HEK293 (cell line): ENCODE results near the gene ZNF467.

ENCODE experiments used
- CTCF ChIA-PET: fragments of 350-600 bp; formaldehyde crosslinking; extraction: SDS; loops from one replicate; lab custom pipeline; 2021; ENCODE audit warnings: antibody characterized with exemption; lab: Yijun Ruan, JAX
- POLR2A ChIA-PET: fragments of 300-600 bp; formaldehyde crosslinking; extraction: SDS; loops from one replicate; lab custom pipeline; 2020; ENCODE audit warnings: antibody characterized with exemption, inconsistent platforms; lab: Yijun Ruan, JAX
- H3K27ac ChIP-seq: fragments of 200-500 bp; sonication (Bioruptor generic); 2 replicates; pipeline ENCODE4 v1.5.1; 2014; ENCODE audit warnings: low read depth, low read length, control low read depth, inconsistent platforms; ENCODE audit errors: extremely low read depth
- H3K36me3 ChIP-seq, 2 experiments: fragments of 200-500 bp in 1 of 2; sonication (Bioruptor generic) in 1 of 2; 1 replicate in 1 of 2; 2 replicates in 1 of 2; pipeline ENCODE4 v1.5.1; 2014 to 2017; ENCODE audit warnings: inconsistent platforms in 2 of 2, low read length in 2 of 2; ENCODE audit not compliant: control insufficient read depth in 2 of 2, insufficient read depth in 1 of 2
- H3K4me1 ChIP-seq: fragments of 200-500 bp; sonication (Bioruptor generic); 2 replicates; pipeline ENCODE4 v1.5.1; 2014; ENCODE audit warnings: mild to moderate bottlenecking, low read length, inconsistent platforms; ENCODE audit not compliant: control insufficient read depth, insufficient read depth
- H3K4me3 ChIP-seq: 2 replicates; pipeline ENCODE4 v1.5.1; 2011; ENCODE audit warnings: low read depth, mild to moderate bottlenecking, control low read depth, low read length, moderate library complexity
- H3K9me3 ChIP-seq: fragments of 200-500 bp; sonication (Bioruptor generic); 2 replicates; pipeline ENCODE4 v1.5.1; 2014; ENCODE audit warnings: low read depth, low read length, inconsistent platforms; ENCODE audit not compliant: control insufficient read depth, insufficient read depth
- GLIS2 ChIP-seq: fragments of 450-650 bp; formaldehyde crosslinking; IDR thresholded peaks from 2 replicates; pipeline ENCODE4 v1.5.1; 2016; ENCODE audit warnings: missing biosample characterization, missing genetic modification characterization
- HOXC10 ChIP-seq: sonication (generic); formaldehyde crosslinking; IDR thresholded peaks from 2 replicates; pipeline ENCODE4 v1.8.1; 2023; ENCODE audit warnings: mild to moderate bottlenecking, missing genetic modification reagents
- ZBTB21 ChIP-seq: fragments of 450-650 bp; formaldehyde crosslinking; IDR thresholded peaks from 2 replicates; pipeline ENCODE4 v1.5.1; 2017; ENCODE audit warnings: missing biosample characterization, missing genetic modification characterization
- ZEB2 ChIP-seq: fragments of 450-650 bp; formaldehyde crosslinking; IDR thresholded peaks from 2 replicates; pipeline ENCODE4 v1.5.1; 2016; ENCODE audit warnings: missing biosample characterization, missing genetic modification characterization
- ZFP41 ChIP-seq: fragments of 450-650 bp; formaldehyde crosslinking; IDR thresholded peaks from 2 replicates; pipeline ENCODE4 v1.5.1; 2016; ENCODE audit warnings: missing biosample characterization, missing genetic modification characterization, borderline replicate concordance
- ZIC2 ChIP-seq: fragments of 450-650 bp; formaldehyde crosslinking; IDR thresholded peaks from 2 replicates; pipeline ENCODE4 v1.5.1; 2016; ENCODE audit warnings: missing biosample characterization, missing genetic modification characterization
- ZNF146 ChIP-seq: fragments of 450-650 bp; formaldehyde crosslinking; IDR thresholded peaks from 2 replicates; pipeline ENCODE4 v1.5.1; 2016; ENCODE audit warnings: missing biosample characterization, missing genetic modification characterization
- ZNF211 ChIP-seq: fragments of 450-650 bp; formaldehyde crosslinking; IDR thresholded peaks from 2 replicates; pipeline ENCODE4 v1.5.1; 2016; ENCODE audit warnings: low read depth, missing biosample characterization, missing genetic modification characterization
- ZNF266 ChIP-seq: fragments of 450-650 bp; formaldehyde crosslinking; IDR thresholded peaks from 2 replicates; pipeline ENCODE4 v1.5.1; 2016; ENCODE audit warnings: missing biosample characterization, missing genetic modification characterization, low read depth
- ZNF292 ChIP-seq: fragments of 450-650 bp; formaldehyde crosslinking; IDR thresholded peaks from 2 replicates; pipeline ENCODE4 v1.5.1; 2016; ENCODE audit warnings: low read depth, missing biosample characterization, missing genetic modification characterization, borderline replicate concordance
- ZNF530 ChIP-seq: fragments of 450-650 bp; formaldehyde crosslinking; IDR thresholded peaks from 2 replicates; pipeline ENCODE4 v1.5.1; 2016; ENCODE audit warnings: low read depth, missing biosample characterization, missing genetic modification characterization
- ZNF629 ChIP-seq: fragments of 450-650 bp; formaldehyde crosslinking; IDR thresholded peaks from 2 replicates; pipeline ENCODE4 v1.5.1; 2017; ENCODE audit warnings: missing biosample characterization, missing genetic modification characterization
- ZNF701 ChIP-seq: fragments of 450-650 bp; formaldehyde crosslinking; IDR thresholded peaks from 2 replicates; pipeline ENCODE4 v1.5.1; 2016; ENCODE audit warnings: missing biosample characterization, missing genetic modification characterization
- ZNF776 ChIP-seq: fragments of 450-650 bp; formaldehyde crosslinking; IDR thresholded peaks from 2 replicates; pipeline ENCODE4 v1.5.0; 2017; ENCODE audit warnings: missing biosample characterization, missing genetic modification characterization, borderline replicate concordance
- ZSCAN16 ChIP-seq: fragments of 450-650 bp; formaldehyde crosslinking; IDR thresholded peaks from 2 replicates; pipeline ENCODE4 v1.5.1; 2016; ENCODE audit warnings: missing biosample characterization, missing genetic modification characterization
- TF ChIP-seq, protein P1 (sequence below): fragments of 450-650 bp; formaldehyde crosslinking; IDR thresholded peaks from 2 replicates; pipeline ENCODE4 v1.5.1; 2017; ENCODE audit warnings: missing biosample characterization, missing genetic modification characterization
- TF ChIP-seq, protein P2 (sequence below): fragments of 450-650 bp; formaldehyde crosslinking; IDR thresholded peaks from 2 replicates; pipeline ENCODE4 v1.5.1; 2016; ENCODE audit warnings: missing biosample characterization, missing genetic modification characterization

The ZNF467 gene

DNA sequence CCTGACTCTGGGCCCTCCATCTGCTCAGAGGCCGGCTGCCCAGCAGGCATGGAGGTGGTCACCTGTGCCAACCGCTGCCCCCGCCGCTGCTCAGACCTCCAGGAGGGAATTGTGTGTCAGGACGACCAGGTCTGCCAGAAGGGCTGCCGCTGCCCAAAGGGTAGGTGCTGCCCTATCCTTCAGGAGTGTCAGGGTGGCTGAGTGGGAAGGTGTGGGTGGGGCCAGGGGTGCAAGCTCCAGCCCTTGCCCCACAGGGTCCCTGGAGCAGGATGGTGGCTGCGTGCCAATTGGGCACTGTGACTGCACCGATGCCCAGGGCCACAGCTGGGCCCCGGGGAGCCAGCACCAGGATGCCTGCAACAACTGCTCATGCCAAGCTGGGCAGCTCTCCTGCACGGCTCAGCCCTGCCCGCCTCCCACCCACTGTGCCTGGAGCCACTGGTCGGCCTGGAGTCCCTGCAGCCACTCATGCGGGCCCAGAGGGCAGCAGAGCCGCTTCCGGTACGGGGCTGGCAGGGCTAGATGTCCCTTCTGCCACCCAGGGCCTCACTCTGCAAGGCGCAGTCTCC is 47.3 kb upstream of the ZNF467 start:
- no peak overlapping the region for H3K4me3 ChIP-seq
- H3K4me1 ChIP-seq = no peaks in the 10 kb centered on the region
- no peak overlapping the region for H3K27ac ChIP-seq
- CTCF ChIA-PET = interaction anchor here (0.7 to 1.3 kb wide), 2 partner anchors 13 to 35 kb away, joined by 4 to 5 read pairs; no protein-coding TSS in a partner anchor
- POLR2A ChIA-PET = no interaction called here
- H3K36me3 ChIP-seq = no peaks in the 10 kb centered on the region
- H3K9me3 ChIP-seq = no peaks in the 10 kb centered on the region
- TF ChIP-seq ZIC2 (tag by site-specific recombination) (peak; percentile 8; the same call in 1 of the 2 replicates), ZFP41 (no peak), ZEB2 (no peak), ZNF701 (tag by site-specific recombination) (no peak), ZNF292 (tag by site-specific recombination) (no peak), HOXC10 (CRISPR knock-in tag) (no peak), ZSCAN16 (tag by site-specific recombination) (no peak), ZNF629 (tag by site-specific recombination) (no peak)
- TF ChIP-seq, protein P1, sequence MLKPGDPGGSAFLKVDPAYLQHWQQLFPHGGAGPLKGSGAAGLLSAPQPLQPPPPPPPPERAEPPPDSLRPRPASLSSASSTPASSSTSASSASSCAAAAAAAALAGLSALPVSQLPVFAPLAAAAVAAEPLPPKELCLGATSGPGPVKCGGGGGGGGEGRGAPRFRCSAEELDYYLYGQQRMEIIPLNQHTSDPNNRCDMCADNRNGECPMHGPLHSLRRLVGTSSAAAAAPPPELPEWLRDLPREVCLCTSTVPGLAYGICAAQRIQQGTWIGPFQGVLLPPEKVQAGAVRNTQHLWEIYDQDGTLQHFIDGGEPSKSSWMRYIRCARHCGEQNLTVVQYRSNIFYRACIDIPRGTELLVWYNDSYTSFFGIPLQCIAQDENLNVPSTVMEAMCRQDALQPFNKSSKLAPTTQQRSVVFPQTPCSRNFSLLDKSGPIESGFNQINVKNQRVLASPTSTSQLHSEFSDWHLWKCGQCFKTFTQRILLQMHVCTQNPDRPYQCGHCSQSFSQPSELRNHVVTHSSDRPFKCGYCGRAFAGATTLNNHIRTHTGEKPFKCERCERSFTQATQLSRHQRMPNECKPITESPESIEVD (tag by site-specific recombination) = no peak
- TF ChIP-seq, protein P2, sequence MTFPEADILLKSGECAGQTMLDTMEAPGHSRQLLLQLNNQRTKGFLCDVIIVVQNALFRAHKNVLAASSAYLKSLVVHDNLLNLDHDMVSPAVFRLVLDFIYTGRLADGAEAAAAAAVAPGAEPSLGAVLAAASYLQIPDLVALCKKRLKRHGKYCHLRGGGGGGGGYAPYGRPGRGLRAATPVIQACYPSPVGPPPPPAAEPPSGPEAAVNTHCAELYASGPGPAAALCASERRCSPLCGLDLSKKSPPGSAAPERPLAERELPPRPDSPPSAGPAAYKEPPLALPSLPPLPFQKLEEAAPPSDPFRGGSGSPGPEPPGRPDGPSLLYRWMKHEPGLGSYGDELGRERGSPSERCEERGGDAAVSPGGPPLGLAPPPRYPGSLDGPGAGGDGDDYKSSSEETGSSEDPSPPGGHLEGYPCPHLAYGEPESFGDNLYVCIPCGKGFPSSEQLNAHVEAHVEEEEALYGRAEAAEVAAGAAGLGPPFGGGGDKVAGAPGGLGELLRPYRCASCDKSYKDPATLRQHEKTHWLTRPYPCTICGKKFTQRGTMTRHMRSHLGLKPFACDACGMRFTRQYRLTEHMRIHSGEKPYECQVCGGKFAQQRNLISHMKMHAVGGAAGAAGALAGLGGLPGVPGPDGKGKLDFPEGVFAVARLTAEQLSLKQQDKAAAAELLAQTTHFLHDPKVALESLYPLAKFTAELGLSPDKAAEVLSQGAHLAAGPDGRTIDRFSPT = peak; percentile 14; the same call in 1 of the 2 replicates
- TF ChIP-seq, all 188 proteins: peak for 2

DNA sequence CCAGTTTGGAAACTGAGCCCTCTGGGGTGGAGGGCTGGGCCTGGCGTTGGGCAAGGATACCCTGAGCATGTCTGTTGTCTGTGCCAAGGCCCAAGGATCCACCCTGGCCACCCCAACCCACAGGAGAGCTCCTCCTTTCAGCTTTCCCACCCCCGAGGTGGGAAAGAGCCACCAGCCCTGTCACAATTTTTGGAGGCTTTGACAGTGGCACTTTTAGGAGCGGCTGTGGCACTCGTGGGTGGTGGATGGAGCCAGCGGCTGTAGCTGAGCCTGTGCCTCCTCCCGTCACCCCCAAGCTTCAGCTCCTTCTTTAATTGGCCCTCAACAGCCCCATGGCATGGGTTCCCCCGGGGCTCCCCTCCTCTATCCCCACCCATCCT is 46.6 kb upstream of the ZNF467 start:
- POLR2A ChIA-PET = no interaction called here
- H3K9me3 ChIP-seq = no peaks in the 10 kb centered on the region
- H3K27ac ChIP-seq = no peak overlapping the region
- H3K4me3 ChIP-seq = no peak overlapping the region
- no peaks in the 10 kb centered on the region for H3K36me3 ChIP-seq
- TF ChIP-seq ZNF211 (tag by site-specific recombination) = no peak
- TF ChIP-seq ZNF266 = no peak
- no peak for TF ChIP-seq ZNF776 (tag by site-specific recombination)
- no peak for TF ChIP-seq ZNF530 (tag by site-specific recombination)
- TF ChIP-seq ZNF146 (tag by site-specific recombination) = no peak
- TF ChIP-seq, all 188 proteins: peak for 0
- H3K4me1 ChIP-seq = no peaks in the 10 kb centered on the region
- CTCF ChIA-PET = interaction anchor here (0.5 to 0.7 kb wide), 2 partner anchors 34 to 66 kb away, joined by 3 to 4 read pairs; no protein-coding TSS in a partner anchor

DNA sequence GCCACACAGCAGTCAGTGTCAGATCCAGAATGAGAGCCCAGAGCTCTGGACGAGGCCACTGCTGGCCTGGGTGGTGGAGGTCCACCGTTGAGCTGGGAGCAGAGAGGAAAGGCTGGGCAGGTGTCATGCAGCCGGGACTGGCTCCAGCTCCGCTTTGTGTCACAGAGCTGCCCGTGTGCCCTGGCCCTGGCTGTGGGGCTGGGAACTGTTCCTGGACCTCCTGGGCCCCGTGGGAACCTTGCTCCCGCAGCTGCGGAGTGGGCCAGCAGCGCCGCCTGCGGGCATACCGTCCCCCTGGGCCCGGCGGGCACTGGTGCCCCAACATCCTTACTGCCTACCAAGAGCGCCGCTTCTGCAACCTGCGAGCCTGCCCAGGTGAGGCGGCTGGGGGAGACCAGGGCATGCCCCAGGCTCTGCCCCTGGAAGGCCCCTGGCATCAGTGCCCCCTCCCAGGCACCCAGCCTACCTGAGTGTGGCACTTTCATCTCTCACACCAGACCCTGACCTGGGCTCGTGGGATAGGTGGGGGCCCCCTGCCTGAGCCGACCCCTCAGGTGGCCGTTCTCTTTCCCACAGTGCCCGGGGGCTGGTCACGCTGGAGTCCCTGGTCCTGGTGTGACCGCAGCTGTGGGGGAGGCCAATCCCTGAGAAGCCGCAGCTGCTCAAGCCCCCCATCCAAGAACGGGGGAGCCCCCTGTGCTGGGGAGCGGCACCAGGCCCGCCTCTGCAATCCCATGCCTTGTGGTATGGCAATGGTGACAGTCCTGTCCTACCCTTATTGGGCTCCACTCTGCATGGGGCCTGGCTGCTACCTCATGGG is 46.0 kb upstream of the ZNF467 start:
- ChIA-PET POLR2A (no interaction called here), CTCF (interaction anchor here (0.5 kb wide), 1 partner anchor 65 kb away, joined by 3 read pairs; no protein-coding TSS in a partner anchor)
- H3K36me3 ChIP-seq = no peaks in the 10 kb centered on the region

More for the DNA sequence above, 46.0 kb upstream of the ZNF467 start:
- no peak overlapping the region for H3K27ac ChIP-seq
- no peaks in the 10 kb centered on the region for H3K4me1 ChIP-seq
- H3K9me3 ChIP-seq = no peaks in the 10 kb centered on the region
- H3K4me3 ChIP-seq = no peak overlapping the region
- TF ChIP-seq GLIS2 (tag by site-specific recombination) (peak; percentile 35; the same call in 1 of the 2 replicates), ZBTB21 (tag by site-specific recombination) (no peak)
